Liver (tissue), 10 donors: ENCODE measurements around the gene PLA2G12A. TPM values are rescaled to one million over a fixed set of nuclear protein-coding genes. Genes with fewer than 3 reads are reported as not detected.

Experiments used
- DNase-seq: peaks from one replicate; pipeline ENCODE4 v3.0.0-alpha.2; 2017; ENCODE audit warnings: low spot score
- H3K27ac ChIP-seq, 2 donors: one replicate each; pipeline ENCODE4 v1.7.0; 2013; ENCODE audit warnings: inconsistent platforms in 2 of 2, low read length in 2 of 2, control low read depth in 1 of 2, low read depth in 1 of 2, mild to moderate bottlenecking in 1 of 2
- H3K27me3 ChIP-seq, 4 donors: one replicate each; pipeline versions ENCODE4 v1.6.1 to v1.7.0; 2013; ENCODE audit warnings: low read length in 3 of 4, inconsistent platforms in 1 of 4, mild to moderate bottlenecking in 1 of 4, moderate library complexity in 1 of 4; ENCODE audit not compliant: control insufficient read depth in 4 of 4, insufficient read depth in 4 of 4
- H3K36me3 ChIP-seq, 4 donors: one replicate each; pipeline versions ENCODE4 v1.6.1 to v1.7.0; 2013; ENCODE audit warnings: low read length in 3 of 4, mild to moderate bottlenecking in 3 of 4, low read depth in 1 of 4, moderate library complexity in 1 of 4; ENCODE audit not compliant: control insufficient read depth in 4 of 4, insufficient read depth in 3 of 4
- H3K4me1 ChIP-seq, 4 donors: one replicate each; pipeline versions ENCODE4 v1.6.1 to v1.7.0; 2013; ENCODE audit warnings: low read length in 3 of 4, mild to moderate bottlenecking in 3 of 4, moderate library complexity in 1 of 4; ENCODE audit not compliant: control insufficient read depth in 4 of 4, insufficient read depth in 4 of 4
- H3K4me3 ChIP-seq, 3 donors: one replicate each; pipeline versions ENCODE4 v1.6.1 to v1.7.0; 2013; ENCODE audit warnings: low read length in 3 of 3, control low read depth in 1 of 3, low read depth in 1 of 3, mild to moderate bottlenecking in 1 of 3
- H3K9ac ChIP-seq, 2 donors: one replicate each; pipeline ENCODE4 v1.7.0; 2013; ENCODE audit warnings: low read length in 2 of 2, mild to moderate bottlenecking in 2 of 2, moderate library complexity in 2 of 2, control low read depth in 1 of 2, low read depth in 1 of 2
- H3K9me3 ChIP-seq, 4 donors: one replicate each; pipeline versions ENCODE4 v1.6.1 to v1.7.0; 2013; ENCODE audit warnings: low read length in 3 of 4; ENCODE audit not compliant: control insufficient read depth in 4 of 4
- CTCF ChIP-seq: fragments of 150-350 bp; IDR thresholded peaks from 2 replicates; pipeline ENCODE4 v1.5.1; 2017; ENCODE audit warnings: improper control_type of control experiment, low read depth, low read length; ENCODE audit not compliant: missing input control
- FOXA2 ChIP-seq: IDR thresholded peaks from 2 replicates; pipeline ENCODE4 v1.6.1; 2016; ENCODE audit warnings: antibody characterized with exemption
- GABPA ChIP-seq, 2 donors: IDR thresholded peaks in 1 of 2; conservative IDR thresholded peaks in 1 of 2; 2 replicates each; pipeline ENCODE4 v1.6.1; 2016; ENCODE audit warnings: antibody characterized with exemption in 2 of 2, mild to moderate bottlenecking in 1 of 2, moderate library complexity in 1 of 2
- HNF4A ChIP-seq, 2 donors: conservative IDR thresholded peaks; 2 replicates each; pipeline ENCODE4 v1.6.1; 2016; ENCODE audit warnings: antibody characterized with exemption in 2 of 2, mild to moderate bottlenecking in 2 of 2
- REST ChIP-seq: IDR thresholded peaks from 2 replicates; pipeline ENCODE4 v1.6.1; 2016; ENCODE audit warnings: antibody characterized with exemption, mild to moderate bottlenecking
- RXRA ChIP-seq, 2 donors: IDR thresholded peaks; 2 replicates each; pipeline ENCODE4 v1.6.1; 2017 to 2018; ENCODE audit warnings: antibody characterized with exemption in 2 of 2, mild to moderate bottlenecking in 1 of 2
- TAF1 ChIP-seq: conservative IDR thresholded peaks from 2 replicates; pipeline ENCODE4 v1.6.1; 2016; ENCODE audit warnings: antibody characterized with exemption, mild to moderate bottlenecking
- ZBTB33 ChIP-seq: IDR thresholded peaks from 2 replicates; pipeline ENCODE4 v1.6.1; 2016; ENCODE audit warnings: antibody characterized with exemption
- WGBS: extraction: QIAGEN DNeasy Blood & Tissue Kit; methylation state at CpG from one replicate; pipeline ENCODE4 v1.1.7; 2013; 5-methylcytosine and 5-hydroxymethylcytosine counted together
- polyA plus RNA-seq, 2 donors: library from polyadenylated mRNA; stranded (reverse) in 1 of 2; unstranded in 1 of 2; fragments of 200-250 nt in 1 of 2; fragments of >200 nt in 1 of 2; fragmentation: Nextera tagmentation in 1 of 2; extraction: Ambion mirVana in 1 of 2; gene quantifications; one replicate each; pipeline versions ENCODE4 v1.2.1 to v1.2.3, GENCODE V29; 2013 to 2015
- small RNA-seq: library from RNA; depleted of rRNA; stranded (forward); fragments of <200 nt; gene quantifications from one replicate; pipeline ENCODE3, GENCODE V24; 2014
- total RNA-seq, 2 donors: library from RNA; depleted of rRNA; stranded (reverse); fragments of >200 nt; gene quantifications; one replicate each; pipeline ENCODE4 v1.2.3, GENCODE V29; 2014
- donor health status: healthy.
- donor health status: healthy.
- donor health status: healthy.
- donor health status: healthy.
- donor health status: healthy.

Gene PLA2G12A
- total and polyA plus RNA-seq, 4 donors = 11.3 to 57.7 (median 29.4) TPM

- TF ChIP-seq ZBTB33 (no peak), RXRA (IDR thresholded peaks at IDR 0.05) (no peak), HNF4A (conservative IDR thresholded peaks at IDR 0.05) (no peak), CTCF (no peak), TAF1 (no peak)
These were observed 67.1 kb downstream of the PLA2G12A start (continued) for GRCh38 chr4:109662771-109663170.

- 80% methylated on average over 2 of the region's 2 CpGs for WGBS
- H3K9ac ChIP-seq = no peak overlapping the region
- TF ChIP-seq ZBTB33 (no peak), RXRA (IDR thresholded peaks at IDR 0.05) (no peak), FOXA2 (no peak), GABPA (IDR thresholded peaks at IDR 0.05 in 1 of 2, conservative IDR thresholded peaks at IDR 0.05 in 1 of 2) (no peak), REST (no peak)
- H3K4me3 ChIP-seq = no peak overlapping the region
- no peaks in the 10 kb centered on the region for H3K9me3 ChIP-seq
- no peaks in the 10 kb centered on the region for H3K27me3 ChIP-seq
- no peaks in the 10 kb centered on the region for H3K36me3 ChIP-seq
- DNase-seq = no peak
- no peaks in the 10 kb centered on the region for H3K4me1 ChIP-seq
- no peak overlapping the region for H3K27ac ChIP-seq
These were observed 67.8 kb downstream of the PLA2G12A start for GRCh38 chr4:109662116-109662515.

Small RNAs within 50 kb of the gene (small RNA-seq; reads per million reads assigned to genes)
- gene HIGD1AP14 = not detected

Other genes starting within 250 kb of the PLA2G12A start
- gene MCUB, start 169.8 kb downstream of the PLA2G12A start, total RNA-seq = 1 to 10 TPM; 1.8 to 4.9 TPM
- 1 to 10 TPM; 1.3 to 2.1 TPM for gene MCUB, start 169.8 kb downstream of the PLA2G12A start, polyA plus RNA-seq
- 10 to 100 TPM; 18.5 to 20.9 TPM for gene CASP6, start 26.6 kb downstream of the PLA2G12A start, total RNA-seq
- gene CASP6, start 26.6 kb downstream of the PLA2G12A start, polyA plus RNA-seq = 10 to 100 TPM; 14.9 to 20.4 TPM
- gene CFI, start 71.9 kb upstream of the PLA2G12A start, total RNA-seq = 100 to 1,000 TPM; 232 to 598 TPM
- 100 to 1,000 TPM; 410 to 589 TPM for gene CFI, start 71.9 kb upstream of the PLA2G12A start, polyA plus RNA-seq
- gene GAR1, start 85.7 kb upstream of the PLA2G12A start, total RNA-seq = 1 to 10 TPM; 1.5 to 7.2 TPM
- 1 to 10 TPM; 4.5 to 7.7 TPM for gene GAR1, start 85.7 kb upstream of the PLA2G12A start, polyA plus RNA-seq
- under 1 TPM; 0.05 to 0.08 TPM for gene RRH, start 97.9 kb upstream of the PLA2G12A start, total RNA-seq
- gene RRH, start 97.9 kb upstream of the PLA2G12A start, polyA plus RNA-seq = under 1 TPM in 1 of 2 donors, not detected in 1; 0.05 TPM
- gene LRIT3, start 118.0 kb upstream of the PLA2G12A start, total RNA-seq = under 1 TPM in 1 of 2 donors, not detected in 1; 0.08 TPM
- under 1 TPM; 0.03 to 0.07 TPM for gene LRIT3, start 118.0 kb upstream of the PLA2G12A start, polyA plus RNA-seq
- under 1 TPM in 1 of 2 donors, not detected in 1; 0.65 TPM for gene EGF, start 182.8 kb upstream of the PLA2G12A start, total RNA-seq
- not detected for gene EGF, start 182.8 kb upstream of the PLA2G12A start, polyA plus RNA-seq